Measurements from ENCODE around the gene MYO10. TPM values are rescaled to one million over a fixed set of nuclear protein-coding genes. Genes with fewer than 3 reads are reported as not detected.

Gene MYO10
- total RNA-seq, 1 donor: 37.1 TPM

GRCh38 chr5:16712178-16712577 is 223.9 kb downstream of the MYO10 start:
- no peak for TF ChIP-seq CTCF (IDR thresholded peaks at IDR 0.05; ENCODE audit: insufficient read depth, low read length)
- DNase-seq (ENCODE audit: low read depth): no peak
- H3K4me3 ChIP-seq (ENCODE audit: low read depth, low read length): no peak overlapping the region

GRCh38 chr5:16709691-16710433 is 226.2 kb downstream of the MYO10 start:
- DNase-seq (ENCODE audit: low read depth): no peak
- no peak for TF ChIP-seq CTCF (IDR thresholded peaks at IDR 0.05; ENCODE audit: insufficient read depth, low read length)

GRCh38 chr5:16707869-16708192 is 228.3 kb downstream of the MYO10 start:
- H3K4me3 ChIP-seq (ENCODE audit: low read depth, low read length): no peak overlapping the region
- DNase-seq (ENCODE audit: low read depth): no peak
- no peak for TF ChIP-seq CTCF (IDR thresholded peaks at IDR 0.05; ENCODE audit: insufficient read depth, low read length)

More at GRCh38 chr5:16709691-16710433, 226.2 kb downstream of the MYO10 start:
- no peak overlapping the region for H3K4me3 ChIP-seq (ENCODE audit: low read depth, low read length)

- no peak overlapping the region for H3K4me3 ChIP-seq (ENCODE audit: low read depth, low read length)
- no peak for TF ChIP-seq CTCF (IDR thresholded peaks at IDR 0.05; ENCODE audit: insufficient read depth, low read length)
- no peak for DNase-seq (ENCODE audit: low read depth)
Observed at GRCh38 chr5:16707168-16707868, 228.8 kb downstream of the MYO10 start.

GRCh38 chr5:16704945-16705344 is 231.1 kb downstream of the MYO10 start:
- TF ChIP-seq CTCF (IDR thresholded peaks at IDR 0.05; ENCODE audit: insufficient read depth, low read length): no peak
- no peak for DNase-seq (ENCODE audit: low read depth)
- H3K4me3 ChIP-seq (ENCODE audit: low read depth, low read length): no peak overlapping the region

- DNase-seq (ENCODE audit: low read depth): no peak
- TF ChIP-seq CTCF (IDR thresholded peaks at IDR 0.05; ENCODE audit: insufficient read depth, low read length): no peak
- H3K4me3 ChIP-seq (ENCODE audit: low read depth, low read length): no peak overlapping the region
Observed at GRCh38 chr5:16702964-16703363, 233.1 kb downstream of the MYO10 start.
